Fibroblast of pulmonary artery (primary cell): Measurements from ENCODE around the gene HNMT.
A peak's percentile ranks its signal among the peaks of the same experiment; 100 is the strongest.
"Not testable (repeated sequence)": the region's sequence is repeated elsewhere in the genome, so short reads cannot be mapped to it uniquely, and the experiment has no call there.

Experiments
- DNase-seq: peaks from one replicate; pipeline ENCODE4 v3.0.0-alpha.2; 2010; ENCODE audit warnings: low read depth
- H3K4me3 ChIP-seq: replicated peaks from 2 replicates; pipeline ENCODE4 v1.5.1; 2011; ENCODE audit warnings: low read depth, mild to moderate bottlenecking, control low read depth, low read length, moderate library complexity
- CTCF ChIP-seq: IDR thresholded peaks from 2 replicates; pipeline ENCODE4 v1.5.1; 2011; ENCODE audit warnings: mild to moderate bottlenecking, control low read depth, low read length, inconsistent platforms; ENCODE audit errors: missing control alignments

Gene HNMT

GRCh38 chr2:137964859-137965459, 686 bp downstream of the HNMT start:
- peak; percentile 6 for DNase-seq
- peak overlapping the region; percentile 57 for H3K4me3 ChIP-seq
- TF ChIP-seq CTCF = no peak

GRCh38 chr2:137966043-137966442, 1.8 kb downstream of the HNMT start:
- peak; percentile 13 for DNase-seq
- peak overlapping the region; percentile 57 for H3K4me3 ChIP-seq
- no peak for TF ChIP-seq CTCF

- no peak for DNase-seq
- H3K4me3 ChIP-seq = no peak overlapping the region
- no peak for TF ChIP-seq CTCF
These were observed 2.8 kb downstream of the HNMT start for GRCh38 chr2:137967042-137967441.

- no peak overlapping the region for H3K4me3 ChIP-seq
- TF ChIP-seq CTCF = no peak
- DNase-seq = no peak
These were observed 4.5 kb downstream of the HNMT start for GRCh38 chr2:137968477-137969417.

GRCh38 chr2:137969418-137969765, 5.1 kb downstream of the HNMT start:
- DNase-seq = peak; percentile 97
- H3K4me3 ChIP-seq = no peak overlapping the region
- no peak for TF ChIP-seq CTCF

GRCh38 chr2:137969876-137970275, 5.6 kb downstream of the HNMT start:
- DNase-seq = no peak
- no peak overlapping the region for H3K4me3 ChIP-seq
- TF ChIP-seq CTCF = no peak

GRCh38 chr2:137971259-137971658, 7.0 kb downstream of the HNMT start:
- not testable (repeated sequence) for DNase-seq

More at GRCh38 chr2:137971259-137971658, 7.0 kb downstream of the HNMT start:
- H3K4me3 ChIP-seq = not testable (repeated sequence)
